Stromal cell of bone marrow (primary cell): ENCODE data around the gene ASB12.

Experiments
- DNase-seq: peaks from one replicate; pipeline ENCODE4 v3.0.0-alpha.2; 2012; ENCODE audit warnings: low read depth

ASB12 gene

DNA sequence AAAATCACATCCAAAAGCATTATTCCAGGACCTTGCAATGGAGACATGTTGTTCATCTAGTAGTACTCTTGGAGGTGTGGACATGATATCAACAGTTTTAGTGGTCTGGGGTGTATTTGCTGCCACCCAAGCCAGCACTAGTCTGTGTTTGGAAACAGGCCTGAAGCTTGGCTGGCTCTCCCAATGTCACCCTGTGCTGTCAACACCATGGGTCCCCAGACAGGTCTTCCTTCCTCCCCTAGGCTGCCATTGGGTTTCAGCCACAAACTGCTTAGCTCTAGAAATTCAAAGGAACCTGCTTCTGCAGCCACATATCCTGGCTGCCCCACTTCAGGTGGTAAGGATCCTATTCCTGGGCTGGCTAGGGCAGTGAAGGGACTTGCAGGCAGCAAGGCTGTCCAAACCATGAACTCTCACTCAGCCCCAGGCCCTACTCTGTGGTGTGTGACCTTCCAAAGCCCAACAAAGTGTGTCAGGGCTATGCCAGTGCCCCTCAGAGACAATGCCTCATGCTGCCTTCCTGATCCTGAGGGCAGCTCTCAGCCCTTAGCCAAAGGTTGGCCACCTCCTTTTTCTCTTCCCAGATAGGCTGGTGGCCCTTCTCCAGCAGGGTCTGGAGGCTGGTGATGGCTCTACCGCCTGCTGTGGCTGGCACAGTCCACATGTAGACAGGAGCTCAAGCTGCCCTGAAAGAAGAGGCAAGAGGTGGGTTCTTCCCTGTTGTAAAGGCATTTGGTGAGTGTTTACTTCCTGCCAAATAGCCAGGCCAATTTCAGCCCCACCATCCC lies 43.2 kb downstream of the ASB12 start:
- no peak for DNase-seq

DNA sequence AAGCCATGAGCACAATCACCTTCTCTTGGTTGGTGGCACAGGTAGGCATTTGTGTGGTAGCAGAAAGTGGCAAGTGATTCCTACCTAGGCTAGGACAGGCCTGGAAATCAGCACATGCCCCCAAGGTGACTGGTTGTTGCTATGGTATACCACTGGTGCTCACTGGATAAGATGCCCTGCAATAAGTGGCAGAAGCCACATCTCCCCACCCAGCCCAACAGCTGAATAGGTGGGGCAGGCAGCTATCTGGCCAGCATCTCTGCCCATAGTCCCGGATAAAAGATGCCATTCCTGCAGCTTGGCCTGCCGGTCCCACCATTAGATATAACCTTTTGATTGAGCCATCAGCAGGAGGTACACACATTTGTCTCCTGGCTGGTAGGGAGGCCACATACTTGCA lies 46.0 kb downstream of the ASB12 start:
- no peak for DNase-seq

GRCh38 chrX:64182208-64182607 lies 48.2 kb downstream of the ASB12 start:
- no peak for DNase-seq

DNA sequence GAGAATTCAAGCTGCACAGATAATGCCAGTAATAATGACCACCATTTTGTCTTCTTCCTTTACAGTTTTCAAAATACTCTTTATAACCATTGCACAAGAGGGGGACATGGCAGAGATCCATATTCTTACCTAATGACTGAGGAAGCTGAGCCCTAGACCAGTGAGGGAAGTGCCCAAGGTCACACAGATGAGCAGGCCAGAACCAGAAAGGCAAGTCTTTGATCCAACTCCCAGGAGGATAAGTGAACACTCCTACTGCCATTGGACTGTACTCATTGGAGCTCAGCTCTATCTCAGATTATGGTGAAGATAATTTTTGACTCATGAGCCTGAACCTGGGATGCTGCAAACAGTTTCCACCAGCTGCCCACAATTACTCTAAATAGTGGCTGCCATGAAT lies 53.5 kb downstream of the ASB12 start:
- no peak for DNase-seq
